GM19238 (cell line): ENCODE data around the gene MGAT3.
"Not testable (repeated sequence)": the region's sequence is repeated elsewhere in the genome, so short reads cannot be mapped to it uniquely, and the experiment has no call there.

Experiments used
- DNase-seq: peaks from one replicate; pipeline ENCODE4 v3.0.0; 2011; ENCODE audit warnings: low spot score; ENCODE audit not compliant: insufficient read length

MGAT3 gene

DNA sequence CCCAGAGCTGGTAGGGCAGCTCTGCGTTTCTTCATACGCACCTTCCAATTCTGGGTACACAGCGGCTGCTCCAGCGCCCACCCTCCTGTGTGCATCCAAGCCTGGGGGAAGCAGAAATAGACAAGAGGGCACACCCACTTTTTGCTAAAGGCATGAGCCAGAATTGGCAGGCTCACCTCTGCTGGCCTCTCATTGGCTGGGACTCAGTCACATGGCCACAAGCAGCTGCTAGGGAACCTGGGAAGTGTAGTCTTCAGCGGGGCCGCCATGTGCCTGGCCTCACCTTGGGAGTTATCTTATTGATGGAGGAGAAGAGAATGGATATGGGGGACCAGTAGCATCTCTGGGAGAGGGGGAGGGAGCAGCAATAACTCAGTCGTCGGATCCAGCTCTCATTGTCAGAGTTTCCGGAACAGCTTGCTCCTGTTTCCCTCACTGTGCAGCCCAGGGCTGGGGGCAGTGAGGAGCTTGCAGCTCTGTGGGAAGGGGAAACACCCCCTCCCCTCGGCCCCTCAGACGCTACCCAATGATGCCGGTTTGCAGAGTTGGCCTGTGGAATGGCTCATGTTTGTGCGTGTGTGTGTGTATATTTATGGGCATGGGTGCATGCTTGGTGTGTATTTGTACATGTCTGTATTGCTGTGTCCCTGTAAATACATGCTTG is 33.5 kb downstream of the MGAT3 start:
- DNase-seq: peak; percentile 94

DNA sequence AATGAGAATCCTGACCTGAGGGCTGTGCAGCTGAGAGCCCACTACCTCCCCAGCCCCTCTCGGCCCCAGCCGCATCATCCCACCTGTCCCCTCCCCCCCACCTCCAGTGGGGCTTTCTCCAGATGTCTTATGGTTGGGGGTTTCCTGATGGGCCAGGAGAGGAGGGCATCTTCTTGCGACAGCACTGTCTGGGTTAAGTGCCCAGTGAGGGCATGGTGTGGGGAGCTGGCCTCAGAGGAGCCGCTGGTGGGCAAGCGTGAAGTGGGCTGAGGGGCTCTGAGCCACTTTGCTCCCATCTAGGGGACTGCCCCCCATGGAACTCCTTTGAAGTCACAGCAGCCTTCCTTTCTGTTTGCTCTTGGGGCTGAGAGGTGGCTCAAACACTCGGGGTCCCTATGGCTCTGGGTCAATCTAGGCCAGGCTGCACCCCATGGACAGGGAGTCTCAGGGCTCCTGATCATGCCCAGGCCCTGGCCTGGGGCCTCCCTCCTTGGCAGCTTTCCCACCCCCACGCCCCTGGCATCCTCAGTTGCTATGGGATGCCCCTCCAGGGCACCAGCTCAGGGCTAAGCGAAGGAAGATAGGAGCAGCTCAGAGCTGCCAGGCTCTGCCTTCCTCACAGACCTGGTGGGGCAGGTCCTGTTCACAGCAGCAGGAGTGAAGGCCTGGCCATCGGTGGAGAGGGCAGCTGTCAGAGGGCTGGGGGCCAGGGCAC is 34.3 kb downstream of the MGAT3 start:
- no peak for DNase-seq

DNA sequence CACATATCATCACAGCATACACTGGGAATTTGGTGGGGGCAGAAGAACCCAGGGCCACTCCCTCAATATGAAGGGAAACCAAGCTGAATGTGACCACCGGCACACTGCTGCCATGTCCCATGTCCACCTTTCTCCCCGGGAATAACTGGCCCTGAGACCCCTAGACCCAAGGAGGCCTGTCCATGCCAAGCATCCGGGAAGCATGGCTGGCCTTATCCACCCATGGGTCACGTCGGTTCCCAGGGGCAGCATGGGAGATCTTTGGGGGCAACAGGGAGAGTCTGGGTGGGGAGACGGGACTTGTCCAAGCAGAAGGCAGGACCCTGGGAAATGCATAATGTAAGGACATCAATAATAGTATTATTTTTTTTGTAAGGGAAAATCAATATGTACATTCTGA is 34.9 kb downstream of the MGAT3 start:
- DNase-seq: no peak

DNA sequence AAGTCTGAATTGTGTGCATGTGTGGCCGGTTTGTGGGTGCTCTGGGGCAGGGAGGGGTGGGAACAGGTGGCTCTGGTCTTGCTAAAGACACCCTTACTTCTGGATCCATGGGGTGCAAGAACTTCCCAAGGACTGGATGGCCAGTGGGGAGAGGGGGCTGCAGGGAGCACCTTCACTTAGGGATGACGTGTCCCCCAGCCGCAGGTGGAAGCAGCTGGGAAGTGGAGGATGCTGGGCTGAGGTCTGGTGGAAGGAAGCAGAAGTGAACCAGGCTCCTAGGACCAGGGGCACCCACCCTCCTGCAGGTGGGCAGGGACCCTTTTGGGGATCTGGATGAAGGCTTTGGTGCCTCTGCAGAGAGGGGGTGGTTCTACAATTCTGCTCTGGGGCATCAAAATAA is 35.4 kb downstream of the MGAT3 start:
- DNase-seq: no peak

DNA sequence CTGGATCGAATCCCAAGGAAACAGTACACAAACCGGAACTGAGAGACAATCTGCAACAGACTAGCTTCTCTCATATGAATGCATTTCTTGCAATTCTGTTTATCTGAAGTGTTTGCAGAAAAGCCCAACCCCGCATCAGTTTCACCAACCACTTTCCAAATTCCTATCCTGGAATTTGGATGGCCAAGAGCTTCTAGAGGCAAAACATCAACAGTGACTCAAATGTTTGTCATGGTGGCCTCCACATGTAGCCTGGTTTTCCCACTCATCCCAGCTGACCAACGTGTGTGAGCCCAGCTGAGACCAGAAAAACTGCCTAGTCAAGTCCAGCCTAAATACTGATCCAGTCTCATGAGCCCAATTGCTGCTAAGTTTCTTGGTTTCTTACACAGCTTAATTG is 36.9 kb downstream of the MGAT3 start:
- no peak for DNase-seq

DNA sequence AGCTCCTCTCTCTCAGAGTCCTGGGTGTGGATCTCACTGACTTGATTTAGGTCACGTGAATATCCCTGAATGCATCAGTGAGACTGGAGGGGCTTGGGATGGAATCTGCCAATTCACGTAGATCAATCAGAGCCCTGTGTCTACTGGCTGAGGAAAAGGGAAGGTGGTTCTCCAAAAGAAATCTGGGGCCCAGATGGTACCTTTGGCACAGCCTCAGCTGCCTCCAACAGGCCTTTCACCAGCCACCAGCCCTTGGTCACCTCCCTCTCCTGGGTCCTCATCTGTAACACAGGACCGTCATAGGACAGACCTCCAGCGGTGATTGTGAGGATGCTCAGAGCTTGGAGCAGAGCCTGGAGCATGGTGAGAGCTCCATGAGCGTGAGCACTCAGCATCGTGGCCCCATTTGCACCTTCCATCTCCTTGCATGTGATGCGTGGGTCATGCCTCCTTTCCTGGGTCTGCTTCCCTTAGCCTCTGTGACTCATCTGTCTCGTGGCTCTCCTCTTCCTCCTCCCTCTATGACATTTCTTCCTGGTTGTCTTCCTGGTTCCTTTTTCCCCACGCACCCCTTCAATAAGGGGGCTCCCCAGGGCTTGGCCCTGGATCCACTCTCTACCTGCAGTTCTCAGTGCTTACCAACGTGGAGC is 37.8 kb downstream of the MGAT3 start:
- no peak for DNase-seq

DNA sequence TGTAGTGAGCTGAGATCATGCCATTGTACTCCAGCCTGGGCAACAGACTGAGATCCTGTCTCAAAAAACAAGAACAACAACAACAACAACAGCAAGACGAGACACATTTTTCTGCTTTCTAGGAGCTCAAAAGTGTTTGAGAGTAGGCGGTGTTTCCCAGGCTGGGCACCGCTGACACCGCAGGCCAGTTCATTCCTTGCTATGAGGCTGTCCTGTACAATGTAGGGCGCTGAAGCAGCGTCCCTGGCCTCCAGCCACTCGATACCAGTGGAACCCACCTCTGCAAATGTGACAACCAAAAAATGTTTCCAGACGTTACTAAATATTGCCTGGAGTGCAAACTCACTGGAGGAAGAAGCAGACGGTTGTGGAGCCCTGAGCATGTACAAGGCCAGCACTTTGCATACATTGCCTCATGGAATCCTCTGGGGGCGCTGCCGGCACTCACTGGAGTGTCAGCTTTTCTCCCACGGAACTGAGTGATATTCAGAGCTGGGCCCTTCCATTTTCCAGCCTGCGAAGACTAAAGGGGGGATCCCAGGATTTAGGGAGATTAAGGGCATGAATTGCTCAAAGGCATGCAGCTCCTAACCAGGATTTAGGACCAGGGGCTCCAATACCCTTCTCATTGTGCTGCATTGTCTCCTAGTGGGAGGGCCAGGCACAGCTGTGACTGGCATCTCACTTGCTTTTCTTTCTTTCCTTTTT is 39.5 kb downstream of the MGAT3 start:
- DNase-seq: no peak

DNA sequence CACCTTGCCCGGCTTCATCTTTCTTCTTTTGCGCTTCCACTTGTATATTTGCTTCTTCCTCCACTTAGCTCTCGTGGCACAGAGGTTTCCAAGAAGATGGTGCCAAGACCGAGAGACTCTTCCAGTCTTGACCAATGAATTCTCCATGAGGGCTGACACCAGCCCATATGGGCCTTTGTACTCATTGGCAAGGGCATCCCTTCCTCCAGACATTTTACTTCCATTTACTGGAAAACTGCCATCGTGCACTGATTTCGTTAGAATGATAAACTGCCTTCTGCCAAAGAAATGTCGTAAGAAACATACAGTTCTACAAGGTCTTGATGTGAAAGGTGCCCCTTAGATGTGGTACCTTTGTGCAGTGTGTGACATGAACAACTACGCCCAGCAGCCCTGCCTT is 40.6 kb downstream of the MGAT3 start:
- DNase-seq: no peak

DNA sequence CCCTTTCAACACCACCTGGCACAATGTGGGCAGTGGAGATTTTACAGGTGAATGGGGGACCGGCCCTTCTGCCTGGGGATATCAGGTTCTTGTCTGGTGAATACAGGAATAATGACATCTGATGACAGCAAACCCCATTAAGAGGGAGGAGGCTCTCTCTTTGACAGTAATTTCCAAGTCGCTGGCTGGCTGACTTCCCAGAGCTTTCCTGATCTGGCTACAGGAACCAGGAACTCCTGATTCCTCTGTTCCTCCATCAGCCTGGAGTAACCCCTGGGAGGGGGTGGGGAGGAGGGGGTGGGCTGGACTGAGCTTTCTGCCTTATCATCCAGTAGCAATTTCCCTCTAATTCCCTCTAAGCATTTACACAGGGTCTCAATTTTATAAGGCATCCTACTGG is 41.6 kb downstream of the MGAT3 start:
- no peak for DNase-seq

DNA sequence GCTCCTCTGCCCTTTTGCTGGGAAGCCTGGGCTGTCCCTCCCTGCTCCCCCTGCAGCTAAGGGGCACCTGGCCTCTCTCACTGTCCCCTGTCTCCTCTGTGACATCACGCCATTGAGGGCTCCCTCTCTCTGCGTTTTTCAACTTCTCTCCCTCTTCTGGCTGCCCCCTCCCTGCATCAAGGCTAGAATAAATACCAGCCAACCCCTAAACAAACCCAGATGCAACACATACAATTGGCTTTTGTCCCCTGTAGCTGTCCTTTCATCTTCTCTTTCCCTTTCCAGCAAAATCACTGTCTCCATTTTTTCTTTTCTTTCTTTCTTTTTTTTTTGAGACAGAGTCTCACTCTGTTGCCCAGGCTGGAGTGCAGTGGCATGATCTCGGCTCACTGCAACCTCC is 42.0 kb downstream of the MGAT3 start:
- DNase-seq: no peak

DNA sequence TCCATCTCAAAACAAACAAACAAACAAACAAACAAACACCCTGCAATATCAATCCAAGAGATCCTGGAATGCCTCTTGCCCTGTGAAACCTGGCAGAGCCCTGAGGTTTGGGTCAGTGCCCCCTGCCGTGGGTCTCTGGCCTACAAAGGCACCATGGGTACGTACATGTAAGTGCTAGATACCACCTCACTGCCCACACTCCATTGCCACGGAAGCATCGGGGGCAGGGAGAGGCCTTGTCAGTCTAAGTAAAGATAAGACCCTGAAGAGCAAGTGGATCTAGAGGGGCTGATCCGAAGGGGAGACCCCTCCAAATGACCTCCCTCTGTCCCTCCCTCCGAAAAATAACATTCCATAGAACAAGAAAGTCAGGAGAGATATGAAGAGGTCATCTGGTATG is 43.3 kb downstream of the MGAT3 start:
- DNase-seq: no peak

DNA sequence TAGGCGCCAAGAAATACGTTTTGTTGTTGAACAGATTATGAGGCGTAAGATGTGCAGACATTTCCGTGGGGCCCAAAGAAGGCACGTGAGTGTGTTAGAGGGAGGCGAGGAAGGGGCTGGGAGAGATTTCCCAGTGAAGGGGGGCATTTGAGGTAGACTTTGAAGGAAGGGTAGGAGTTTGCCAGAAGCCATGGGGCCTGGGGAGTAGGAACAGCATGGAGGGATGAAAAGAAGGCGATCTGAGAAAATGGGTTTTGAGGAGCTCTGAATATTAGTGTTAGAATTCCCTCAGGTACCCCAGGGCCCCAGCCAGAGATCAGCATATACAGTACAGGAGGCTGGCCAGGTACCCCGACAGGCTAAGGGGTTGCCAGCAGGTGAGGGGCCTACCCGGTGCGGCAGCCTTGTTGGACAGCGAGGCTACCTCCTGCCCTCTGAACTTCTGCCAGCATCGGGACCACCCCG is 44.9 kb downstream of the MGAT3 start:
- DNase-seq: no peak

DNA sequence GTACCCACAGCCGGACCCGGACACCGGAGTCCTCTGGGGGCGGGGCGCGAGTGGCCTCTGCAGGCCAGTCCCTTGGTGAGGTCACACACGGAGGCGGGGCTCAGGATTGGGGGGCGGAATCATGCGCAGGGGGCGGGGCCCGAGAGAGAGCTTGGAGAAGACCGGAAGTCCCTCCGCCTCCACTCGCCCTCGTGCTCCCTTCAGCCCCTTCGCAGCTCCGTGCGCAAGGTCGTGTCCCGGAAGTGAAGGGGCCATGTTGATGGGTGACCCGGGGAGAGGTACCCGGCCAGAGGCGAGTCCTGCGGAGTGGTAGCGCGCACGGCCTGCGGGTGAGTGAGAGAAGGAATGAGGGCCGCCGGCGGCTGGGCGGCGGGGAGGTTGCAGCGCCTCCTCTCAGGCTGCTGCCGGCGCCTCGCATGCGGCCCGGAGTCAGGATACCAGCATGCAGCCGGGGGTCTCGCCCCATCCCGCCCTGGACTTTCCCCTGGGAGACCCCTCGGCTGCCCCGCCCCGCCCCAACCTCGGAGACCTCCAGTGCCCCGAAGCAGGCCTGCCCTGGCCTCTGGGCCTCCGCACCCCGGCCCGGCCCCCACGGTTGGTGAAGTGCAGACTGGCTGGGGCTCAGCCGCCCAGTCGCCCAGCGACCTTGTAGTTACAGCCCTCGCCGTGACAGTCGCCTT is 45.4 kb downstream of the MGAT3 start, which contains the start of gene MIEF1:
TSS of gene MIEF1 (plus strand) at position 182 of the 680 bp plus-strand sequence. CDS start 9,005 bp downstream, outside the sequence.
- peak; percentile 98 for DNase-seq

DNA sequence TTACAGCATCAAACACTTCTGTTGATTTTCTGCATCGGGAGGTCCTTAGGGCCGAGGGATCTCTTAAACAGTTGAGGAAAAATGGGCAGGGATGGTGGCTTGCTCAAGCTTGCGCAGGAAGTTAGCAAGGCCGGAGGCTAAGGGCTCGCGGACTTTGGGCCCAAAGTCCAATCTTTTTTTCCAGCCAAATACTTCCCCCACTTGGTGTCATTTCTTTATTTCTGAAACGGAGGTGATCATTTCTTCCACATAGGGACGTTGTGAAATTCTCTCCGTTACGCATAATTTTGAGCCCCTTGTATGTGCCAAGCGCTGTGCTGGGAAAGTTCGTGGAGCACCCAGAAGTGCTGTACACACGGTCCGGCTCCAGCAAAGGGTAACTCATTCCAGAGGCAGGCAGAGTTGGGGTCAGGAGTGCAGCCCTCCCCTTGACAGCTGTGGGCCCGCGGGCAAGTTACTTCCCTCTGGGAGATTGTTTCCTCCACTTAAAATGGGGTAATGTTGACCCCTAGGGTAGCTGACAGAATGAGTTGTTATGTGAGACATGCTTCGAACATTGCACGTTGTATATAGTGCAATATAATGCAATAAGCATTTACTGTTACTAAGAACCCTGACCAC is 46.1 kb downstream of the MGAT3 start:
- no peak for DNase-seq

DNA sequence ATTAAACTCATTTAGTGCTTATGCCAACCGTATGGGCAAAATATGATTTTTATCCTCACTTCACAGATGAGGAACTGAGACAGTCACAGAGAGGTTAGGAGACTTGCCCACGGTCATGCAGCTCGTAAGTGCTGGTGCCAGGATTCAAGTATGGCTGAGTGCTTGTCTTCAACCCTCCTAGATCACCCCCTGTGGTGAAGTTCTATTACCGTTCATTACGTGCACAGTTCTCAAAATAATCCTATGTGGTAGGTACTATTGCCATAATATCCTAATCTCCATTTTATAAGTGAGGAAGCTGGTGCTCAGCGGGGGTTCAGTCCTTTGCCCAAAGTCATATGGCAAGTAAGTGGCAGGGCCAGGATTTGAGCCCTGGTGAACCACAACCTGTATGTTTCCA is 46.8 kb downstream of the MGAT3 start:
- DNase-seq: no peak

DNA sequence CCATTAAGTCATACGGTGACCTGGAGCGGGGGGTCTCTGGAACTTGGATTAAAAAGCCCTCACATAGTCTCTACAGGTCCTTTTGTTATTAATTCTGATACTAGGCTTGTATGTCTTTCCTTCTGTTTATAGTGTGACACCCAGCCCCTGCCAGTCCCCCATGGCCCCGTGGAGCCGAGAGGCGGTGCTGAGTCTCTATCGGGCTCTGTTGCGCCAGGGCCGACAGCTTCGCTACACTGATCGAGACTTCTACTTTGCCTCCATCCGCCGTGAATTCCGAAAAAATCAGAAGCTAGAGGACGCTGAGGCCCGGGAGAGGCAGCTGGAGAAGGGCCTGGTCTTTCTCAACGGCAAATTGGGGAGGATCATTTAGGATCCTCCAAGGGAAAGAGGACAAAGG is 47.3 kb downstream of the MGAT3 start:
- no peak for DNase-seq

DNA sequence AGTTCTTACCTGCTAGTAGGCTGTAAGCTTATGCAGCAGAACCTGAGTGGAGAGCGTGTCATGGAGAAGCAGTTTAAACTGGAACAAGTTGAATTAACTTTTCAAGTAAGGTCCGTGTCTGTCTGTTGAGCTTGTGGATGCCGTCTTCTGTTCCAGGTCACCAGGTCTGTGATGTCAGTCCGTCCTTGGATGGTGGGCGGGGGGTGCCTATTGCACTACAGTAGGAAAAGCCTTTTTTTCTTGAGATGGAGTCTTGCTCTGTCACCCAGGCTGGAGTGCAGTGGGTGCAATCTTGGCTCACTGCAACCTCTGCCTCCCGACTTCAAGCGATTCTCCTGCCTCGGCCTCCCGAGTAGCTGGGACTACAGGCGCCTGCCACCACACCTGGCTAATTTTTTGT is 50.2 kb downstream of the MGAT3 start:
- not testable (repeated sequence) for DNase-seq

DNA sequence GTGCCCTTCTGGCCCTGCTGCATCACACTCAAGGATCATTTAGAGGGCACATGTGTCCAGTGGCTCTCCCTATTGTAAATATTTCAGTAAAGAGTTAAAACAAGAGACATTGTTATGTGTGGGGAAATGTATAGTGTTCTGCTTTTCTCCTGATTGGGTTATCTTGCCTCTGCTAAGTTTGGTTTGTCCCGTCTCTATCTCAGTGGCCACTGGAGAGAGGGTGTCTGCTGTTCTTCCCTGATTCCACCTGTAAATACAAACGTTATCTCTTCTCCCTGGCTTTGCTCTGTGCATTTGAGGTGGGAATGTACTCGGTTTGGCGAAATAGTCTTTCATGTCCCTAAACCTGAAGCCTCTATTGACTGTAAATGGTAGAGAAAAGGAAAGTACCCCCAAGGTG is 51.6 kb downstream of the MGAT3 start:
- DNase-seq: no peak

DNA sequence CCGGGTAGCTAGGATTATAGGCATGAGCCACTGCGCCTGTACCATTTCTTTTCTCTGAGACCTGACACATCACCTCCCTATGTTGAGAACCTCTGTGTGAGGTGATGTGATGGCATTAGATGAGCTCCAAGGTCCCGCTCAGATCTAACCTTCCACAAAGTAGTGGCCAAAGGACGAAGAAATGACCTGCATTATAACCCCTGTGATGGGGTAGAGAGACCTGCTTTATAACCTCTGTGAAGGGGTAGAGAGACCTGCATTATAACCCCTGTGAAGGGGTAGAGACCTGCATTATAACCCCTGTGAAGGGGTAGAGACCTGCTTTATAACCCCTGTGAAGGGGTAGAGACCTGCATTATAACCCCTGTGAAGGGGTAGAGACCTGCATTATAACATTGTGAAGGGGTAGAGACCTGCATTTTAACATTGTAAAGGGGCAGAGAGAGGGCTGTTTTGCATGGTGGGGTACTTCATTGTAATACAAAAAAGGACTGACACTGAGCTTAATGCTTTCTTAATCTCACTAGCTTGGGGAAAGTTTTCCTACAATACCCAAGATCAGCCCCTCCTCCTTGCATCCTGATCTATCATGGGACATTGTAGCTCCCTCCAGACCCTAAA is 53.8 kb downstream of the MGAT3 start:
- DNase-seq: no peak

DNA sequence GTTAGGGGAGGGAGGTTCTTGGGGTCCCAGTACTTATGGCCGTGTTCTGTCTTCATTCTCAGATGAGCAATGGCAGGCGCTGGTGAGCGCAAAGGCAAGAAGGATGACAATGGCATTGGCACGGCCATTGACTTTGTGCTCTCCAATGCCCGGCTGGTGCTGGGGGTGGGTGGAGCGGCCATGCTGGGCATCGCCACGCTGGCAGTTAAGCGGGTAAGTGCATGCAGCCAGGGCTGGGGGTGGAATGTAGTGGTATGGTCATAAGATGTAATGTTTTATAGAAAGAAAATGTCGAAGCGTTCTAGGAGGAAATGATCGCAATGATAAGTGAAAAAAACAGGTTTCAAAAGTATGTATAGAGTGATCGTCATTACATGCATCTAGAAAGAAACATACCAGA is 54.4 kb downstream of the MGAT3 start:
- no peak for DNase-seq
